GM21717 (cell line): ENCODE measurements around the gene SRRD.

Source experiments
- ATAC-seq: cut with Tn5 transposase; IDR thresholded peaks from one replicate; pipeline ENCODE4 v1.9.1; 2021; ENCODE audit warnings: mild to moderate bottlenecking, moderate library complexity; ENCODE audit not compliant: unreplicated experiment

The SRRD gene

GRCh38 chr22:26452236-26453016 lies 31.3 kb upstream of the SRRD start:
- no peak for ATAC-seq

- ATAC-seq: no peak
These were observed 30.5 kb upstream of the SRRD start for GRCh38 chr22:26453216-26453615.

GRCh38 chr22:26453812-26454500 lies 29.7 kb upstream of the SRRD start:
- no peak for ATAC-seq

GRCh38 chr22:26457661-26458272 lies 25.9 kb upstream of the SRRD start:
- no peak for ATAC-seq

GRCh38 chr22:26460202-26460601 lies 23.5 kb upstream of the SRRD start:
- no peak for ATAC-seq

GRCh38 chr22:26461188-26461810 lies 22.4 kb upstream of the SRRD start:
- ATAC-seq: no peak

- ATAC-seq: no peak
These were observed 21.6 kb upstream of the SRRD start for GRCh38 chr22:26462051-26462450.

- no peak for ATAC-seq
These were observed 21.0 kb upstream of the SRRD start for GRCh38 chr22:26462641-26463040.

GRCh38 chr22:26463101-26463661 lies 20.5 kb upstream of the SRRD start:
- ATAC-seq: no peak

- ATAC-seq: no peak
These were observed 20.0 kb upstream of the SRRD start for GRCh38 chr22:26463688-26464087.

- no peak for ATAC-seq
These were observed 19.4 kb upstream of the SRRD start for GRCh38 chr22:26464312-26464711.

- ATAC-seq: no peak
These were observed 17.5 kb upstream of the SRRD start for GRCh38 chr22:26466196-26466595.

GRCh38 chr22:26470807-26471206 lies 12.9 kb upstream of the SRRD start:
- ATAC-seq: no peak

GRCh38 chr22:26471522-26471921 lies 12.2 kb upstream of the SRRD start:
- no peak for ATAC-seq

GRCh38 chr22:26474682-26475081 lies 9.0 kb upstream of the SRRD start:
- ATAC-seq: no peak

GRCh38 chr22:26476705-26477340 lies 6.9 kb upstream of the SRRD start:
- ATAC-seq: no peak

GRCh38 chr22:26477341-26477731 lies 6.3 kb upstream of the SRRD start:
- ATAC-seq: no peak

GRCh38 chr22:26479043-26479791 lies 4.5 kb upstream of the SRRD start:
- no peak for ATAC-seq

- no peak for ATAC-seq
These were observed 3.7 kb upstream of the SRRD start for GRCh38 chr22:26479792-26480610.
